CD14-positive monocyte (primary cell): ENCODE measurements around the gene CDC73. TPM values are rescaled to one million over a fixed set of nuclear protein-coding genes. Genes with fewer than 3 reads are reported as not detected.
A peak's percentile ranks its signal among the peaks of the same experiment; 100 is the strongest.
"Not testable (repeated sequence)": the region's sequence is repeated elsewhere in the genome, so short reads cannot be mapped to it uniquely, and the experiment has no call there.

Experiments used
- DNase-seq, 3 donors: peaks; one replicate each; pipeline ENCODE4 v3.0.0-alpha.2; 2011 to 2022
- H2AFZ ChIP-seq: 2 replicates; pipeline ENCODE4 v1.6.0; 2012; ENCODE audit warnings: mild to moderate bottlenecking, low read depth, low read length, inconsistent platforms; ENCODE audit not compliant: insufficient read depth, poor library complexity, severe bottlenecking
- H3K27ac ChIP-seq, 2 donors: 1 replicate in 1 of 2; 2 replicates in 1 of 2; pipeline ENCODE4 v1.5.1; 2012 to 2013; ENCODE audit warnings: low read length in 2 of 2, control low read depth in 1 of 2, inconsistent platforms in 1 of 2, low read depth in 1 of 2, mild to moderate bottlenecking in 1 of 2
- H3K27me3 ChIP-seq, 2 donors: one replicate each; pipeline versions ENCODE4 v1.6.0 to v1.6.1; 2011 to 2013; ENCODE audit warnings: low read length in 2 of 2; ENCODE audit not compliant: control insufficient read depth in 2 of 2, insufficient read depth in 2 of 2
- H3K36me3 ChIP-seq, 2 donors: replicated peaks in 1 of 2; 1 replicate in 1 of 2; 2 replicates in 1 of 2; pipeline versions ENCODE4 v1.5.1 to v1.6.1; 2012 to 2013; ENCODE audit warnings: low read length in 2 of 2, control low read depth in 1 of 2, inconsistent platforms in 1 of 2, mild to moderate bottlenecking in 1 of 2; ENCODE audit not compliant: insufficient read depth in 2 of 2, control insufficient read depth in 1 of 2
- H3K4me1 ChIP-seq, 2 donors: 1 replicate in 1 of 2; 2 replicates in 1 of 2; pipeline versions ENCODE4 v1.5.1 to v1.6.1; 2012 to 2013; ENCODE audit warnings: low read length in 2 of 2, control low read depth in 1 of 2, inconsistent platforms in 1 of 2, mild to moderate bottlenecking in 1 of 2, moderate library complexity in 1 of 2; ENCODE audit not compliant: insufficient read depth in 2 of 2, control insufficient read depth in 1 of 2
- H3K4me2 ChIP-seq: replicated peaks from 2 replicates; pipeline ENCODE3; 2012; ENCODE audit warnings: low read length, moderate library complexity, mild to moderate bottlenecking; ENCODE audit not compliant: poor library complexity, severe bottlenecking; ENCODE audit errors: extremely low read depth
- H3K4me3 ChIP-seq, 3 experiments: fragments of 200-600 bp in 1 of 3; sonication (generic) in 1 of 3; replicated peaks in 1 of 3; 1 replicate in 2 of 3; 2 replicates in 1 of 3; pipeline ENCODE4 v1.5.1; 2011 to 2013; ENCODE audit warnings: low read length in 3 of 3, mild to moderate bottlenecking in 3 of 3, control low read depth in 2 of 3, low read depth in 2 of 3, inconsistent platforms in 1 of 3, moderate library complexity in 1 of 3
- H3K79me2 ChIP-seq: 2 replicates; pipeline ENCODE4 v1.6.0; 2012; ENCODE audit warnings: mild to moderate bottlenecking, control low read depth, inconsistent platforms, low read length, moderate library complexity; ENCODE audit not compliant: insufficient read depth
- H3K9ac ChIP-seq: 2 replicates; pipeline ENCODE4 v1.6.0; 2017; ENCODE audit warnings: low read length, mild to moderate bottlenecking; ENCODE audit not compliant: insufficient read depth, poor library complexity, severe bottlenecking
- H3K9me3 ChIP-seq, 2 donors: replicated peaks in 1 of 2; 1 replicate in 1 of 2; 2 replicates in 1 of 2; pipeline versions ENCODE4 v1.5.1 to v1.6.1; 2012 to 2013; ENCODE audit warnings: low read length in 2 of 2, control low read depth in 1 of 2; ENCODE audit not compliant: control insufficient read depth in 1 of 2, insufficient read depth in 1 of 2
- H4K20me1 ChIP-seq: 2 replicates; pipeline ENCODE4 v1.6.0; 2012; ENCODE audit warnings: mild to moderate bottlenecking, low read length, control low read depth, moderate library complexity; ENCODE audit not compliant: insufficient read depth
- H3K27ac Mint-ChIP-seq, 7 donors: one replicate each; pipeline ENCODE4 v1.8.0; 2020; ENCODE audit warnings: mild to moderate bottlenecking in 7 of 7, mixed read lengths in 7 of 7, moderate library complexity in 6 of 7, inconsistent platforms in 2 of 7
- H3K27me3 Mint-ChIP-seq, 3 donors: one replicate each; pipeline ENCODE4 v1.8.0; 2021 to 2022; ENCODE audit warnings: low read depth in 3 of 3, mild to moderate bottlenecking in 3 of 3, mixed read lengths in 3 of 3, moderate library complexity in 3 of 3, inconsistent platforms in 1 of 3
- H3K36me3 Mint-ChIP-seq, 2 donors: one replicate each; pipeline ENCODE4 v1.8.0; 2020; ENCODE audit warnings: mixed read lengths in 2 of 2, inconsistent platforms in 1 of 2, mild to moderate bottlenecking in 1 of 2
- H3K4me1 Mint-ChIP-seq: one replicate; pipeline ENCODE4 v1.8.0; 2020; ENCODE audit warnings: mild to moderate bottlenecking, mixed read lengths
- H3K4me3 Mint-ChIP-seq, 2 donors: one replicate each; pipeline ENCODE4 v1.8.0; 2020; ENCODE audit warnings: mild to moderate bottlenecking in 2 of 2, mixed read lengths in 2 of 2, moderate library complexity in 1 of 2
- H3K9me3 Mint-ChIP-seq, 7 donors: one replicate each; pipeline ENCODE4 v1.8.0; 2020 to 2022; ENCODE audit warnings: mixed read lengths in 7 of 7, mild to moderate bottlenecking in 6 of 7, moderate library complexity in 6 of 7, inconsistent platforms in 2 of 7
- CTCF ChIP-seq: fragments of 200-600 bp; IDR thresholded peaks from one replicate; pipeline ENCODE4 v1.8.0; 2022; ENCODE audit warnings: antibody characterized with exemption, mild to moderate bottlenecking
- WGBS: methylation state at CpG from one replicate; pipeline ENCODE4 v1.1.5; 2013; ENCODE audit warnings: missing lambda C conversion rate; ENCODE audit not compliant: insufficient coverage; 5-methylcytosine and 5-hydroxymethylcytosine counted together
- intact Hi-C, 2 donors: fragments of 100-400 bp; cut with micrococcal nuclease; formaldehyde crosslinking; loops; one replicate each; pipeline versions ENCODE4 v1.15.0 to v1.15.1; 2023
- polyA plus RNA-seq, 3 donors: library from polyadenylated mRNA; depleted of rRNA in 1 of 3; unstranded in 2 of 3; stranded (reverse) in 1 of 3; fragments of 300-500 nt in 2 of 3; fragments of >200 nt in 1 of 3; fragmentation: Illumina TruSeq in 2 of 3; gene quantifications; 1 replicate in 2 of 3; 2 replicates in 1 of 3; pipeline ENCODE4 v1.2.3, GENCODE V29; 2012 to 2021

Gene CDC73
- polyA plus RNA-seq, 3 donors: 14.2 to 60.3 (median 57.2) TPM

DNA sequence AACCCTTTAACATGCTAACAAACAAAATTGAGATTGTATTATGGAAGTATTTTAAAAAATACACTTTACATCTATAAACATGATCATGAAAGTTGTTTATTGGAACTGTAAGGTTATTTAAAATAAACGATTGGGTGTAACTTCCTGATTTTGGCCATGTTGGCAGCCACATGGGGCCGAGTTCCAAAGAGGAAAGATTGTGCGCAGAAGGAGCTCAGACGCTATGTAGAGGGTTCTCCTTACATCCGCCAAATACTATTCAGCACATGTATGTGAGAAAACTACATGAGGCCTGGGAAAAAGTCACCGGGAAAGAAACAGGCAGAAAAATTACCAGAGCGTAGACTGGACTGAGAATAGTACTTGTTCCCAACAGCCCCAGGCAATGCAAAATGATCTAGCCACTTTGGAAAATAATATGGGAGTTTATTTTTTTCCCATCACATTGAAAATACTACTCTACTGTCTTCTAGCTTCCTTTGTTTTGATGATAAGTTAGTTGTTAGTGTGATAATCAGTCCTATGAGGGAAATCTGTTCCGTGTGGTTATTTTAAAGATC lies 100.3 kb downstream of the CDC73 start:
- Histone ChIP-seq H4K20me1 (no peaks in the 10 kb centered on the region), H2AFZ (no peak overlapping the region), H3K27ac (no peak overlapping the region), H3K4me1 (no peaks in the 10 kb centered on the region), H3K9me3 (no peaks in the 10 kb centered on the region), H3K79me2 (no peaks in the 10 kb centered on the region), H3K9ac (no peak overlapping the region), H3K4me3 (no peak overlapping the region), H3K36me3 (peaks cover 0 to 46% of the 10 kb centered on the region in 2 donors), H3K27me3 (no peaks in the 10 kb centered on the region), H3K4me2 (no peak overlapping the region)
- Mint-ChIP-seq H3K27me3 (no peaks in the 10 kb centered on the region), H3K4me1 (no peaks in the 10 kb centered on the region), H3K9me3 (peaks cover 0 to 6% (median under 1%) of the 10 kb centered on the region in 7 donors), H3K4me3 (no peak overlapping the region), H3K27ac (no peak overlapping the region), H3K36me3 (peaks cover 48 to 58% of the 10 kb centered on the region in 2 donors)
- no peak for DNase-seq
- TF ChIP-seq CTCF: no peak
- WGBS: 80% methylated on average over 1 of the region's 8 CpGs
- intact Hi-C loops: no loop called here

DNA sequence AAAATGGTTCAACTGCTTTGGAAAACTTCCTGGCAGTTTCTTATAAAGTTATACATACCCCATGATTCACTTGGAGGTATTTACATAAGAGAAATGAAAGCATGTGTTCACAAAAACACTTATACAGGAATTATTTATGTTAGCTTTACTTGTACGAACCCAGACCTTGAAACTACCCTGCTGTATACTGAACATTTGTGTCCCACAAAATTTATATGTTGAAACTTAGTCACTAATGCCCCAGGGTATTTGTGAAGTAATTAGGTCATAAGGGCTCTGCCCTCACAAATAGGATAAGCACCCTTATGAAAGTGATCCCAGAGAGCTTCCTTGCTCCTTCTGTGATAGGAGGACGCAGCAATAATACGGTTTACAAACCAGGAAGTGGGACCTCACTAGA lies 107.3 kb downstream of the CDC73 start:
- no peak overlapping the region for H3K9ac ChIP-seq
- no peaks in the 10 kb centered on the region for H3K9me3 ChIP-seq
- H3K27ac ChIP-seq: peak overlapping the region in 1 of 2 donors; percentile 15
- DNase-seq: no peak
- no peak overlapping the region for H3K4me3 ChIP-seq
- TF ChIP-seq CTCF: no peak
- Mint-ChIP-seq H3K4me3 (no peak overlapping the region), H3K27ac (no peak overlapping the region), H3K36me3 (peaks cover 42 to 47% of the 10 kb centered on the region in 2 donors), H3K27me3 (no peaks in the 10 kb centered on the region), H3K4me1 (no peaks in the 10 kb centered on the region), H3K9me3 (peaks cover 0 to 6% (median 0%) of the 10 kb centered on the region in 7 donors)
- no peaks in the 10 kb centered on the region for H4K20me1 ChIP-seq
- H3K27me3 ChIP-seq: no peaks in the 10 kb centered on the region
- no peak overlapping the region for H3K4me2 ChIP-seq
- H3K79me2 ChIP-seq: no peaks in the 10 kb centered on the region
- no peak overlapping the region for H2AFZ ChIP-seq
- H3K4me1 ChIP-seq: no peaks in the 10 kb centered on the region
- WGBS: no CpG with 5 or more reads among the region's 3 CpGs
- intact Hi-C loops: no loop called here
- peaks cover 9 to 42% of the 10 kb centered on the region in 2 donors for H3K36me3 ChIP-seq

DNA sequence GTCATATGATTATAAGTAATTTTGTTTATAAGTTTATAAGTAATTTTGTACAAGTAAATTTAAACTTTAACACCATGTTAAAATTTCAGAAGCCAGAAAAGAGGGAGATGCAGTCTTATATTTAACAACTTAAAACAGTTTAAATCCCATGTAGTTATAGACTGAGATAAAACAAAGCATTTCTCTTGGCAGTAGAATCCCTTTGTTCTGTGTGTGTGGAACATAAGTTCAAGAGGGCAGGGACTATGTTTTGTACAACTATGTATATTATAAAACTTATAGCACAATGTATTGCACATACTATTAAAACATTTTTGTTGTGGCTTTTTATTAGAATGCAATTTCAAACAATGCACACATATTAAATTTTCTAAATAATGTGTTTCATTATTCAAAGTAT lies 109.3 kb downstream of the CDC73 start:
- DNase-seq, H3K9me3 ChIP-seq, H3K9ac ChIP-seq, H3K4me1 ChIP-seq, H3K9me3 Mint-ChIP-seq, intact Hi-C loops, H3K27ac ChIP-seq, H4K20me1 ChIP-seq, H3K27me3 Mint-ChIP-seq, H3K27ac Mint-ChIP-seq, H3K4me3 ChIP-seq, H3K4me1 Mint-ChIP-seq, H3K27me3 ChIP-seq, H3K79me2 ChIP-seq, H2AFZ ChIP-seq, H3K4me2 ChIP-seq, H3K4me3 Mint-ChIP-seq: not testable (repeated sequence)
- peaks cover 40 to 41% of the 10 kb centered on the region in 2 donors for H3K36me3 Mint-ChIP-seq
- peaks cover 20 to 49% of the 10 kb centered on the region in 2 donors for H3K36me3 ChIP-seq
